NCI-H146 (cell line): ENCODE measurements around the gene SPOCK1.
"Not testable (repeated sequence)": the region's sequence is repeated elsewhere in the genome, so short reads cannot be mapped to it uniquely, and the experiment has no call there.

Source experiments
- DNase-seq: peaks from one replicate; lab custom pipeline; 2025; lab: John Stamatoyannopoulos, UW

SPOCK1 gene

DNA sequence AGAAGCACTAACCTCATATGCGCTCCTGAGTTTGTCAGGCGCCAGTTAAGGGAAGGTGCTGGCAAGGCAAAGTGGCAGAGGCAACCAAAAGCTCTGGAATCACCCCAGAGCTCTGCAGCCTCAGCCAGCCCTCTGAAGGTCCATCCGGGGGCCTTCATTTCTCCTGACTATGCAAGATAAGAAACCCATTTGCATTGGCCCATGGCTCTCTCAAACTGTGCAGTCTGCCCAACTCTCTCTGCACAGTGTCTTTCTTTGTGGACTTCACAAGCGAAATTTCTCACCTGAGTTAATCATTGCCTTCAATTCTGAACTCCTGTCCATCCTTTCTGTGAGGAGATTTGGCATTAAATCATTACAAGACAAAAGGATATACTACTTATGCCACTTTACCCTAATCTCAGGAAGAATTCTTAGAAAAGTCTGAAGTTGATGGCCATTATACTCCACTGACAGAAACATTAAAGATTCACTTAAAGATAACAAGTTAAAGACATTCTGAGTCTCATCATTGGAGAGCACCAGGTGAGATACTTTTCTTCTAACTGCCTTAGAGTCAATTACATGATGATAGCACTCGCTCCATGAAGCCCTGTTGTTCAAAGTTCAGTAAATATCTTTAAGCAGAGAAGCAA is 235.6 kb downstream of the SPOCK1 start:
- DNase-seq: no peak

DNA sequence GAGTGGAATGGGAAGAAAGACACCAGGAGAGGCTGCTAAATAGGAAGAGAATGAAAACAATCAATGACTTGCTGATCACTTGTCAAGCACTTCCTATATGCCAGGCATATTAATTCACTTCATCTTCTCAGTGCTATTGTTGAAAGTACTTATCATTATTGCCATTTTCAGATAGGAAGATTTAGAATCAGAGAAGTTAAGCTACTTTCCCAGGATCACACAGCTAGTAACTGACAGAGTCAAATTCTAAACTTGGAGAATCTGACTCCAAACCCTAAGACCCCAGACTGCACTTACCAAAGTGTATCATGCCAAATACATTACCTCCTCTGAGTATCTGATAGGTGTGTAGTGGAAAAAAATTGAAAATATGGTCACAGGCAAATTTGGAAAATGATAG is 236.3 kb downstream of the SPOCK1 start:
- no peak for DNase-seq

DNA sequence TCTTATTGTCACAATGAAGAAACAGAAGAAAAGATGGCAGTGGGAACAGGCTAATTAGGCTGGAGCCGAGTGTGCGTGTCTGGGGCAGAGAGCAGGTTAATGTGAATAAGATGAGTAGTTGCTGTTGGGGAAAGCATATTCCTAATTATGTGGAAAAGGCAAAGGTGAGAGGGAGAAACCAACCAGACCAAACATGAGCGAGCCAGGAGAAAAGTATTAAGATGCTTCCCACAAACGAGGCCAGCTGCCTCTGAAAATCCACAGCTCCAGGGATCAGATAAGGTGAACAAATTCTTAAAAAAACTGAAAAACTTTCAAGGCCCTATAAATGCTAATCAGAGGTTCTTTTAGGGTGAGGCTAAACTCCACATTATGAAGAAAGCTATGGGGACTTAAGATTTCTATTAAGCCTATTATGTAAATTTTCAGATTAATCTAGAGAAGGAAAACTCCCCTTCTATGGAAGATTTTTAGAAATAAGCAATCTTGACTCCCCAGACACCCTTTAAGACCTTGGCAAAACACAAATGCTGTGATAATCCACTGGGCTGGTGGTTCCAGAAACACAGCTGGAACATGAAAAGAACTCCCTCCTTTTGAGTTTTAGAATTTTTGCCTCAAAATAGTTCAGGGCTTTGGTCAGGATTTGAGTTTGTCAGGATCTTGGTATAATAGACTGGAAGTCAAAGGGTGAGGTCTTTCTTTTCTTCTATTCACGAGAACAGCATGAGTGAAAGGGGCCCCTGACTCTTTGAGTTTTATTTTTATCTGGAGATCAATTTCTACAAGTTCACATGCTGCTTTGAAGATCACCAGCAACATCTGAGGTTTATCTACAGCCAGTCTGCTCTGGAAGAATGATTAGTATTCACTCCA is 238.1 kb downstream of the SPOCK1 start:
- DNase-seq: no peak

DNA sequence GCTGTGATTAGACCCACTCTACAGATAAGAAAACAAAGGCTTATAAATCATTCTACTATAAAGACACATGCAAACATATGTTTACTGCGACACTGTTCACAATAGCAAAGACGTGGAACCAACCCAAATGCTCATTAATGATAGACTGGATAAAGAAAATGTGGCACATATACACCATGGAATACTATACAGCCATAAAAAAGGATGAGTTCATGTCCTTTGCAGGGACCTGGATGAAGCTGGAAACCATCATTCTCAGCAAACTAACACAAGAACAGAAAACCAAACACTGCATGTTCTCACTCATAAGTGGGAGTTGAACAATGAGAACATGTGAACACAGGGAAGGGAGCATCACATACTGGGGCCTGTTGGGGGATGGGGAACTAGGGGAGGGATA is 240.0 kb downstream of the SPOCK1 start:
- DNase-seq: not testable (repeated sequence)

DNA sequence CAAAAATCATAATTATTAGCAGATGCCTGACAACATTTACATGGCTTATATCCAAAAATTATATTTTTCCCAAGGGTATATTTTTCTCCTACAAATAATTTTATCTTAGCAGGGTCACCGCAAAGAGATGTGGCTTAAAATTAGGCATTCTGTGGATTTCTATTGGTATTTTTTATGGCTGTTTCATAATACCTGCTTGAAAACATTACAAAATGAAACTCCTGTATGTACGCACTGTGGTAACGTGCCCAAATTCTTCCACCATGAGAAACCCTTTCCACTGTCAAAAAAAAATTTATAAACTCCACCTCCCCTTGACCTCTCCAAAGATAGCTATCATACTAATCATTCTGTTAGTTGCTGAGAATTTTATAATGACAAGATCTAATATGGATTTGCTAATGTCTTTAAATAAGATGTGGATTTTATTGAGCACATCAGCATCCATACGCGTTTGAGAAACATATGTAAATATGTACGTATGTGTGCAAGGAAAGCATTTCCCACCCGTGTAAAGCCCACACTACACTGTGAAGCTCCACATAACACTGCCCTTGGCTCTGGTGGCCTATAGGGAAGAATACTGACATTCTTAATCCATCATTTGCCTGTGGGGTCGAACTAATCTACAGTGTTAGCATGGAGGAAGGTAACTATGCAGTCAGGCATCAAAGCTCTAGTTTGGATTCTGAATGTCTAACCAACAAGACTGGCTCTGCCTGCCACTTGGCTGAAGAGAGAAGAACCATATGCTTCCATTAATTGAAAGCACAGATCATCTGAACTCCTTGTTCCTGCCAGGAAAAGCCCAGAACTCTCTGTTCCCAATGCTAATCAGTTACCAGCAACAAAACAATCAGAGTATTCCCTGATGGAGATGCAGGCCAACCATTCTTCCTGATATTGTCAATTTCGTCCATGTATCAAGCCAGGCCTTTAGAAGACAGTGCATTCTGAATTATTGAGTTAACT is 244.7 kb downstream of the SPOCK1 start:
- no peak for DNase-seq

- DNase-seq: no peak
These were observed 246.6 kb downstream of the SPOCK1 start for GRCh38 chr5:137252512-137252911.

GRCh38 chr5:137250421-137250820 is 248.7 kb downstream of the SPOCK1 start:
- DNase-seq: no peak

DNA sequence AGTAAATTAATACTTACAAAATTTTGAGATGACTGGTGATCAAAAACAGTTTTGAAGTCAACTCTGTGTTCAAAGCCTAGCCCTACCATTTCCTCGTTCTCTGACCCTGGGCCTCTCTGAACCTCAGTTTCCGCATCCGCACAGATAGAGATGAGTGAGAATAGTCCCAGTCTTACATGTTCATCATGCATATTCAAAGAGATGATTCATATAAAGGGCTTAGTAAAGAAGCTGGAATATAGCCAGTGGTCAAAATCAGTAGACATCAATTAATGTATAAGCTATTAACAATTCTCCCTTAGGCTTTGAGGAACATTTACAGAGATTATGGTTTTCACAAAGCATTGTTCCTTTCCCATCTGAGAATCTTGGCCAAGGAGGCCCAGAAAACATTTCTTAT is 250.6 kb downstream of the SPOCK1 start:
- no peak for DNase-seq

- no peak for DNase-seq
These were observed 253.7 kb downstream of the SPOCK1 start for GRCh38 chr5:137245438-137245837.

DNA sequence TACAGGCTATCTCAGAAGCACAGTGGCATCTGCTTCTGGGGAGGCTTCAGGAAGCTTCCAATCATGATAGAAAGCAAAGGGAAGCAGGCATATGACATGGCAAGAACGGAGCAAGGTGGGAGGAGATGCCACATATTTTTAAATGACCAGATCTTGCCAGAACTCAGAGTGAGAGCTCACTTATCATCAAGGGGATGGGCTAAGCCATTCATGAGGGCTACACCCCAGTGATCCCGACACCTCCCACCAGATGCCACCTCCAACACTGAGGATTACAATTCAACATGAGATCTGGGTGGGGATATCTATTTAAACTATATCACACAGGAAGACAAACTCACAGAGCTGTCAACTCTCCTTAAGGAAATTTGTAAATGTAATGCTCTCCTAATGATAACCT is 258.8 kb downstream of the SPOCK1 start:
- DNase-seq: no peak

- DNase-seq: no peak
These were observed 262.1 kb downstream of the SPOCK1 start for GRCh38 chr5:137236849-137237507.

GRCh38 chr5:137236252-137236651 is 262.9 kb downstream of the SPOCK1 start:
- DNase-seq: no peak

GRCh38 chr5:137234973-137235943 is 263.9 kb downstream of the SPOCK1 start:
- DNase-seq: no peak

GRCh38 chr5:137233726-137234125 is 265.4 kb downstream of the SPOCK1 start:
- no peak for DNase-seq

DNA sequence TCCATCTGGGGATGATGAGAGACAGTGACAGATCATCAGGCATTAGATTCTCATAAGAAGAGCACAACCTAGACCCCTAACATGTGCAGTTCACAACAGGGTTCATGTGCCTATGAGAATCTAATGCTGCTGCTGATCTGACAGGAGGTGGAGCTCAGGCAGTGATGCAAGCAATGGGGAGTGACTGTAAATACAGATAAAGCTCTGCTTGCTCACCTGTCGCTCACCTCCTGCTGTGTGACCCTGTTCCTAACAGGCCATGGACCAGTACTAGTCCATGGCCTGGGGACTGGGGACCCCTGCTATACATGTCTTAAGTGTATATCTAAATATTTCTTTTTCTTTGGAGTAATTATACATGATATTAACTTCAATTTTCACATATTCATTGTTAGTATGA is 265.8 kb downstream of the SPOCK1 start:
- not testable (repeated sequence) for DNase-seq

DNA sequence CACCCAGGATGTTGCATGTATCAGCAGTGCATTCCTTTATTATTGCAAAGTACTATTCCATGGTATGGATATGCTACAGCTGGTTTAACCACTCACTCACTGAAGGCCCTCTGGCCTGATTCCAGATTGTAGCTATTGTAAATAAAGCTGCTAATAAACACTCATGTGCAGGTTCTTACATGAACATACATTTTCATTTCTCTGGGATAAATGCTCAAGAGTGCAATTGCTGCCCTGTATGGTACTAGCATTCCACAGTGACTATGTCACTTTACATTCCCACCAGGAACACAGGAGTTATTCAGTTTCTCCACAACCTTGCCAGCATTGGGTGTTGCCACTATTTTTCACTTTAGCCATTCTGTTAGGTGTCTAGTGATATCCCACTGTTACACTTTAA is 267.6 kb downstream of the SPOCK1 start:
- no peak for DNase-seq

DNA sequence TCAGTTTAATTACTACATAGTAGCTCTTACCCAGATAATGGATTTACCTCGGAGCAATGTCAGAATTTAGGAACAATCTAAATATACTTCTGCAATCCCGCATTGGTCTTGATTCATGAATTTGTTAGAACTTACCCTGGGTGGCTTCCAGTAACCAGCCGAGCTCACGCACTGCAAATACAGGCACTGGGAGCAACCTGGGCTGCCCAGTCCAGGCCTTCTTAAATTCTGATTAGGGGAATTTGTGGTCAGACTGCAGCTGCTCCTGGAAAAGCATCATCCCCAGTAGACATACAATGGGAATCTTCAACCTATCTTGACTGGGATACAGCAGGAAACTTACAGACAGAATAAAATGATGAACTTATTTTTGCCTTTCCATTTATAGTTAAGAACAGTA is 270.3 kb downstream of the SPOCK1 start:
- DNase-seq: no peak

DNA sequence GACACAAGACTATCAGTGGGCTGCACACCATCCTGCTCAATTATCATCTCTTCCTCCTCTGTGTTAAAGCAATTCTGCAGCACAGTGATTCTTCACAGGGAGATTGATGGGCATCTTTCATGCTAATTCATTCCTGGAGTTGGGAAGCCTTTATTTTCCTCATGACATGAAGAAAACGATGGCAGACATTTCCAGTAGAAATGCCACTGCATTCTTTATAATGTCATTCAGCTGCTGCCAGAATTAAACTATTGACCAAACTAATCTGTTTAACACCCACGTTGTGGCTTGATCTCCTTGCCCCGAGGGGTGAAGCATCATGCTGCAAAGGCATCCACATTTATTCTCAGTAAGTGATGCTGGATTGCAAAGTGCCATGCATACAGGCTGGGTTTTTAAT is 273.0 kb downstream of the SPOCK1 start:
- no peak for DNase-seq

- DNase-seq: no peak
These were observed 275.5 kb downstream of the SPOCK1 start for GRCh38 chr5:137223324-137224295.
